NCI-H345 treated with DMSO at 0.1 percent for 48 hours (cell line): ENCODE results near the gene OGFRL1.
"Not testable (repeated sequence)": the region's sequence is repeated elsewhere in the genome, so short reads cannot be mapped to it uniquely, and the experiment has no call there.

Experiments used
- DNase-seq: peaks from one replicate; lab custom pipeline; 2025; ENCODE audit not compliant: unreplicated experiment; lab: John Stamatoyannopoulos, UW

Gene OGFRL1

GRCh38 chr6:71288228-71289038, at the start of gene OGFRL1:
Gene OGFRL1, plus strand, starts transcription at chr6:71288811. Its CDS starts 126 bp downstream, at chr6:71288937.
- peak; percentile 75 for DNase-seq

- no peak for DNase-seq
These were observed 48.9 kb upstream of the OGFRL1 start for GRCh38 chr6:71239694-71240093.

GRCh38 chr6:71245265-71246049, 43.2 kb upstream of the OGFRL1 start:
- DNase-seq, result no peak

- DNase-seq, result no peak
These were observed 42.0 kb upstream of the OGFRL1 start for GRCh38 chr6:71246596-71246995.

- no peak for DNase-seq
These were observed 40.3 kb upstream of the OGFRL1 start for GRCh38 chr6:71248306-71248765.

GRCh38 chr6:71248878-71249544, 39.6 kb upstream of the OGFRL1 start:
- DNase-seq, result no peak

GRCh38 chr6:71250099-71250602, 38.5 kb upstream of the OGFRL1 start:
- no peak for DNase-seq

- DNase-seq, result no peak
These were observed 36.2 kb upstream of the OGFRL1 start for GRCh38 chr6:71252410-71252809.

GRCh38 chr6:71252960-71253359, 35.7 kb upstream of the OGFRL1 start:
- no peak for DNase-seq

GRCh38 chr6:71254323-71254722, 34.3 kb upstream of the OGFRL1 start:
- no peak for DNase-seq

- no peak for DNase-seq
These were observed 30.3 kb upstream of the OGFRL1 start for GRCh38 chr6:71258078-71258866.

- no peak for DNase-seq
These were observed 28.6 kb upstream of the OGFRL1 start for GRCh38 chr6:71259888-71260604.

GRCh38 chr6:71262914-71263313, 25.7 kb upstream of the OGFRL1 start:
- no peak for DNase-seq

- not testable (repeated sequence) for DNase-seq
These were observed 22.2 kb upstream of the OGFRL1 start for GRCh38 chr6:71266392-71266791.

- DNase-seq, result no peak
These were observed 19.7 kb upstream of the OGFRL1 start for GRCh38 chr6:71268735-71269437.

- no peak for DNase-seq
These were observed 10.5 kb upstream of the OGFRL1 start for GRCh38 chr6:71277926-71278600.

- no peak for DNase-seq
These were observed 9.3 kb upstream of the OGFRL1 start for GRCh38 chr6:71279321-71279720.

- DNase-seq, result no peak
These were observed 8.9 kb upstream of the OGFRL1 start for GRCh38 chr6:71279740-71280139.

- no peak for DNase-seq
These were observed 7.9 kb upstream of the OGFRL1 start for GRCh38 chr6:71280701-71281100.
